Activated naive CD4-positive, alpha-beta T cell treated with anti-CD3 and anti-CD28 coated beads, Interleukin-2, amount 50 U/mL, for 24 hours (primary cell): ENCODE data around the gene DSCAM.

Experiments
- H3K27ac Mint-ChIP-seq: one replicate; pipeline ENCODE4 v1.8.0; 2021; ENCODE audit warnings: mild to moderate bottlenecking, mixed read lengths
- H3K27me3 Mint-ChIP-seq: one replicate; pipeline ENCODE4 v1.8.0; 2021; ENCODE audit warnings: mixed read lengths
- H3K36me3 Mint-ChIP-seq: one replicate; pipeline ENCODE4 v1.8.0; 2021; ENCODE audit warnings: mixed read lengths
- H3K4me1 Mint-ChIP-seq: one replicate; pipeline ENCODE4 v1.8.0; 2021; ENCODE audit warnings: mixed read lengths
- H3K4me3 Mint-ChIP-seq: one replicate; pipeline ENCODE4 v1.8.0; 2021; ENCODE audit warnings: mild to moderate bottlenecking, mixed read lengths
- H3K9me3 Mint-ChIP-seq: one replicate; pipeline ENCODE4 v1.8.0; 2021; ENCODE audit warnings: mixed read lengths

The DSCAM gene

GRCh38 chr21:40102682-40103081, 744.3 kb downstream of the DSCAM start:
- no peaks in the 10 kb centered on the region for H3K27me3 Mint-ChIP-seq
- no peaks in the 10 kb centered on the region for H3K36me3 Mint-ChIP-seq
- H3K4me3 Mint-ChIP-seq, result no peak overlapping the region

GRCh38 chr21:40099809-40100208, 747.1 kb downstream of the DSCAM start:
- Mint-ChIP-seq H3K36me3 (no peaks in the 10 kb centered on the region), H3K4me3 (no peak overlapping the region), H3K27me3 (no peaks in the 10 kb centered on the region), H3K4me1 (no peaks in the 10 kb centered on the region), H3K9me3 (peaks cover 9% of the 10 kb centered on the region), H3K27ac (no peak overlapping the region)

More at GRCh38 chr21:40102682-40103081, 744.3 kb downstream of the DSCAM start:
- Mint-ChIP-seq H3K27ac (no peak overlapping the region), H3K9me3 (no peaks in the 10 kb centered on the region), H3K4me1 (no peaks in the 10 kb centered on the region)

- H3K27me3 Mint-ChIP-seq, result peaks cover 3% of the 10 kb centered on the region
- H3K27ac Mint-ChIP-seq, result no peak overlapping the region
- H3K4me3 Mint-ChIP-seq, result no peak overlapping the region
- H3K9me3 Mint-ChIP-seq, result peaks cover 9% of the 10 kb centered on the region
- no peaks in the 10 kb centered on the region for H3K36me3 Mint-ChIP-seq
- no peaks in the 10 kb centered on the region for H3K4me1 Mint-ChIP-seq
Measured at GRCh38 chr21:40095477-40095876, 751.5 kb downstream of the DSCAM start.

GRCh38 chr21:40080385-40080784, 766.6 kb downstream of the DSCAM start:
- Mint-ChIP-seq H3K27ac (no peak overlapping the region), H3K4me1 (no peaks in the 10 kb centered on the region), H3K4me3 (no peak overlapping the region), H3K36me3 (no peaks in the 10 kb centered on the region), H3K27me3 (no peaks in the 10 kb centered on the region), H3K9me3 (no peaks in the 10 kb centered on the region)

DNA sequence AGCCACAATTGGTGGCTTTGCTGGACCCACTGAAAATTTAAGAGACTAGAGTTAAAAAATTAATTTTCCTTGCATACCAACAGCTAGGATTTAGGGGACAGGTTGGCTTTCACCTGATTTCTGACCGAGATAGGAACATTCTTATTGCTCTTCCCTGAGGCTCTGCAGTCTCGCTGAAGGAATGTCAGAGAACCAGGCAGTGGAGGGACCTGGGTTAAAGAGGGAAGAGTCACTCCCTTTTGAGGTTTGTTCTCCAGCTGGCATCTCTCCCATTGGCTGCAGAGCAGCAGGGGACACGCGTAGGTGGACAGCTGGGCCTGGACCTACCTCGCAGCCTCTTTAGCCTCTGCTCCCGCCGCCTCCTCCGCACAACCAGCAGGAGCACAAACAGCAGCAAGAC, 772.2 kb downstream of the DSCAM start:
- H3K9me3 Mint-ChIP-seq, result no peaks in the 10 kb centered on the region
- H3K36me3 Mint-ChIP-seq, result no peaks in the 10 kb centered on the region
- H3K27ac Mint-ChIP-seq, result no peak overlapping the region
- H3K4me1 Mint-ChIP-seq, result no peaks in the 10 kb centered on the region
- no peak overlapping the region for H3K4me3 Mint-ChIP-seq
- H3K27me3 Mint-ChIP-seq, result no peaks in the 10 kb centered on the region

DNA sequence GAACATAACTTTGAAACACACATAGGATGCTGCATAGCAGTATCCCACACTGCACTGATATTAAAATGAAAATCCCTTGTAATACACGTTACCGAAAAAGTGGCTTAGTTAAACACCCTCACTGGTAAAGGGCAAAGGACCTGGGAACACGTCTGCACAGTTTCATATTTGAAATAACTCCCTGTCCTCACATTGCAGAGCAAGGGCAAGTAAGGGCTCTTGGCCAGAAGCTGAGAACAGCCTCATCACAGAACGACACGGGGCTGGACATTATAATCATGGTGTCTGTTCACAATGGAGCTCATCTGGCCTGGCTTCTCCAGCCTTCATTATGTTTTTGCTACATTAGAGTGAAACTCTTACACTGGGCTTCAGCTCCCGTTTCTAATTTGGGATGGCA, 772.8 kb downstream of the DSCAM start:
- no peaks in the 10 kb centered on the region for H3K36me3 Mint-ChIP-seq
- H3K9me3 Mint-ChIP-seq, result no peaks in the 10 kb centered on the region
- no peaks in the 10 kb centered on the region for H3K27me3 Mint-ChIP-seq
- no peak overlapping the region for H3K4me3 Mint-ChIP-seq
- no peaks in the 10 kb centered on the region for H3K4me1 Mint-ChIP-seq
- H3K27ac Mint-ChIP-seq, result no peak overlapping the region

- Mint-ChIP-seq H3K36me3 (no peaks in the 10 kb centered on the region), H3K9me3 (no peaks in the 10 kb centered on the region), H3K4me1 (no peaks in the 10 kb centered on the region), H3K27ac (no peak overlapping the region), H3K4me3 (no peak overlapping the region), H3K27me3 (no peaks in the 10 kb centered on the region)
Measured at GRCh38 chr21:40073642-40074041, 773.3 kb downstream of the DSCAM start.

DNA sequence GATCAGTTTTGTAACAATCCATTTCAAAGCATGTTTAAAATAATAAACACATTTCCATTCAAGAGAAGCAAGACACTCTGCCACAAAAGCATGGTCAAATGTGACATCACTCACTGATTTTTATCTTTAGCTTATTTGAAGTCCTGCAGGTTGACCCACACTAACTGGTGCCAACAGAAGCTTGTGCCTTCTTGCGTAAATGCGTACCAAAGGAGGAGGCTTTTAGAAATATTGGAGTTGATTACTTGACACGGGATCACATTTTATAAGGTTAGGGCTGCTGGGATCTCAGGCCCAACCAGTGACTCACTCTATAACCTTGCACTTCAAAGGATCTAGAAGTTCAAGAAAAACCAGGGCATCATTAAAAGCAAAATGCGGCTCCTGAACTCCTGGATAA, 776.1 kb downstream of the DSCAM start:
- no peak overlapping the region for H3K4me3 Mint-ChIP-seq
- peaks cover 2% of the 10 kb centered on the region for H3K27me3 Mint-ChIP-seq
- H3K27ac Mint-ChIP-seq, result no peak overlapping the region
- H3K4me1 Mint-ChIP-seq, result no peaks in the 10 kb centered on the region
- H3K9me3 Mint-ChIP-seq, result no peaks in the 10 kb centered on the region
- H3K36me3 Mint-ChIP-seq, result no peaks in the 10 kb centered on the region

- H3K27me3 Mint-ChIP-seq, result peaks cover 2% of the 10 kb centered on the region
- no peaks in the 10 kb centered on the region for H3K36me3 Mint-ChIP-seq
- no peaks in the 10 kb centered on the region for H3K9me3 Mint-ChIP-seq
- no peak overlapping the region for H3K27ac Mint-ChIP-seq
- H3K4me1 Mint-ChIP-seq, result no peaks in the 10 kb centered on the region
- no peak overlapping the region for H3K4me3 Mint-ChIP-seq
Measured at GRCh38 chr21:40067751-40068150, 779.2 kb downstream of the DSCAM start.

- H3K9me3 Mint-ChIP-seq, result no peaks in the 10 kb centered on the region
- H3K36me3 Mint-ChIP-seq, result no peaks in the 10 kb centered on the region
- H3K27me3 Mint-ChIP-seq, result peaks cover 2% of the 10 kb centered on the region
- no peak overlapping the region for H3K4me3 Mint-ChIP-seq
- no peaks in the 10 kb centered on the region for H3K4me1 Mint-ChIP-seq
- H3K27ac Mint-ChIP-seq, result no peak overlapping the region
Measured at GRCh38 chr21:40066221-40066620, 780.7 kb downstream of the DSCAM start.

DNA sequence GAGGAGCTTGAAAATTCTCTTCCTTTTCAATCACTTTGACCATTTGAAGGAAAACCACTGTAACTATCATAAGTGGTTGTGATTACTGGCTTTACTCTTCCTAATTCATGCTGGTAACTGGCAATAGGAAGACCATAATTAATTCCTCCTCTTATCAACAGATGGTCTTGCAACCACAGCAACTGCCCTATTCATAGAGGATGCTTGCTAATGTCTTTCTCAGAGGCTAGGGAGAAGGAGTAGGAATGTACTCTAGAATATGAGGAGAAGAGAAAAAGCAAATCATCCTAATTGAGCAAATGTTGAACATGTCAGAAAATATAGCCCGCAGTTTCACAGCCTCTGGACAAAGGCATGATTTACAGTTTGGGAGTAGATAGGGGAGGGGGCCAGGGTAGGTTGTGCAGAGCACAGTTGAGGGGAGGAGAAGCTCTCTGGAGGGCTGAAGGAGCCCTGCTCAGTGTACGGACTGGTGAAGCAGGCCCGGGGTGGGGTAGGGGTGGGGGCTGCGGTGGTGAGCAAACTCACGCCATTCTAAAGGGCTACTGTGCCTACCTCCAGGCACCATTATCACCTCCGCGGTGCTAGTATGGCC, 786.8 kb downstream of the DSCAM start:
- H3K4me1 Mint-ChIP-seq, result no peaks in the 10 kb centered on the region
- H3K4me3 Mint-ChIP-seq, result no peak overlapping the region
- no peaks in the 10 kb centered on the region for H3K36me3 Mint-ChIP-seq
- H3K9me3 Mint-ChIP-seq, result no peaks in the 10 kb centered on the region
- no peak overlapping the region for H3K27ac Mint-ChIP-seq
- H3K27me3 Mint-ChIP-seq, result no peaks in the 10 kb centered on the region

GRCh38 chr21:40057331-40057730, 789.6 kb downstream of the DSCAM start:
- Mint-ChIP-seq H3K4me3 (no peak overlapping the region), H3K4me1 (no peaks in the 10 kb centered on the region), H3K27ac (no peak overlapping the region), H3K36me3 (no peaks in the 10 kb centered on the region), H3K9me3 (no peaks in the 10 kb centered on the region), H3K27me3 (peaks cover 2% of the 10 kb centered on the region)

- no peaks in the 10 kb centered on the region for H3K9me3 Mint-ChIP-seq
Measured at GRCh38 chr21:40056031-40056430, 790.9 kb downstream of the DSCAM start.

DNA sequence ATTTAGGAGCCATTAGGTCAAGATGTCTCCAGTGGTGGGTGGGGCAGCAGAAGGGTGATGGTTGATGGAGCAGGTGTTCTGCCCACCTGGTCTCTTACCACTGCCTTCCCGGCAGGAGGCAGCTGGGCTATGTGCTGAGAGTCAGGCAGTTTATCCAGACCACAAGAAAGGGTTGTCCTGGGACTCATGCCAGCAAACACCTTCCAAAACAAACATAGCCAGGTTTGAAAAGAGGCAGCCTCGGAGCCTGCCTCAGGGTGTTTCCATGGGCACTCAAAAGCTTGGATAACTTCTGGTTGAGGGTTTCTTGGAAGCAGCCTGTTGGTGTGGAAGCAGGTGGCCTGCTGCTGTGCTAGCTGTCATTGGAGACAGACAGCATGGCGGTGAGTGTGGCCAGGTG, 792.6 kb downstream of the DSCAM start:
- Mint-ChIP-seq H3K36me3 (no peaks in the 10 kb centered on the region), H3K27me3 (peaks cover 2% of the 10 kb centered on the region), H3K4me3 (no peak overlapping the region), H3K4me1 (no peaks in the 10 kb centered on the region), H3K9me3 (no peaks in the 10 kb centered on the region), H3K27ac (no peak overlapping the region)

More at GRCh38 chr21:40056031-40056430, 790.9 kb downstream of the DSCAM start:
- H3K27me3 Mint-ChIP-seq, result peaks cover 2% of the 10 kb centered on the region
- no peaks in the 10 kb centered on the region for H3K4me1 Mint-ChIP-seq
- no peak overlapping the region for H3K4me3 Mint-ChIP-seq
- no peaks in the 10 kb centered on the region for H3K36me3 Mint-ChIP-seq
- H3K27ac Mint-ChIP-seq, result no peak overlapping the region

DNA sequence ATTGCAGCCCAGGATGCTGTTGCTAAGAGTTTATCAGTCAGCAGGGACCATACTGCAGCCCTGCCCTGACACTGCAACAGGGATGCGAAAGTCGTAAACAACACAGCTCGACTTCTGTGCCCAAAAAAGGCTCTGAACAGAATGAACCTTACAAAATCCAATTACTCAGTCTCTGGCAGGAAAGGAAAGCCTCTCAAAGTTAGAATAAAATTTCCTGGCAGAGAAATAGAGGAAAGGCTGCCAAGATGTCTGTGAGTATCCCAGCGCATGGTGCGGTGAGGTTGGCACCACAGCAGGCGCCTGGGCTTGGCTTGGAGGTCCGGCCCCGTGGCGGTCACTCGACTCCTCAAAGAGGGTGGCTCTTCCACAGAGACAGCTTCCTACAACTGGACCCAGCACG, 794.0 kb downstream of the DSCAM start:
- H3K27me3 Mint-ChIP-seq, result peaks cover 2% of the 10 kb centered on the region
- no peaks in the 10 kb centered on the region for H3K9me3 Mint-ChIP-seq
- no peaks in the 10 kb centered on the region for H3K36me3 Mint-ChIP-seq
- H3K27ac Mint-ChIP-seq, result no peak overlapping the region
- no peak overlapping the region for H3K4me3 Mint-ChIP-seq
- no peaks in the 10 kb centered on the region for H3K4me1 Mint-ChIP-seq

DNA sequence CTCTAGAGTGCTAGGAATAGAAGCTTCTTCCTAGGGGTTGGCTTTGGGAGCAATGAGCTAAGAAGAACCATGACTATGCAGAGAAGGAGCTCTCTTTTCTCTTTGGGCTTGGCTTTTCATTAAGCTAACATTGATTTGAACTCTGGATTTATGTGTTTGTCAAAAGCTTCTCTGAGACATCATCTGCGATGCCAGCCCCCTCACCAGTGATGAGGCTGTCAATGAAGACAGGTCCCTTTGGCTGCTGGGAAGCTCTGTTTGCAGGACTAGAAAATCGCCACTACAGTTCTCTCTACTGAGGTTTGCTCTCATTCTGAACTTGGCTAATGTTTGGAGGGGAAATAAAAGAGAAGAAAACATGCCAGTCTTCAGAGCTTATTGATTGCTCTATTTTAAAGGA, 794.7 kb downstream of the DSCAM start:
- no peaks in the 10 kb centered on the region for H3K9me3 Mint-ChIP-seq
- no peaks in the 10 kb centered on the region for H3K36me3 Mint-ChIP-seq
- H3K27me3 Mint-ChIP-seq, result peaks cover 2% of the 10 kb centered on the region
- H3K4me1 Mint-ChIP-seq, result no peaks in the 10 kb centered on the region
- H3K27ac Mint-ChIP-seq, result no peak overlapping the region
- no peak overlapping the region for H3K4me3 Mint-ChIP-seq

- Mint-ChIP-seq H3K36me3 (no peaks in the 10 kb centered on the region), H3K27ac (no peak overlapping the region), H3K4me3 (no peak overlapping the region), H3K27me3 (peaks cover 2% of the 10 kb centered on the region), H3K9me3 (no peaks in the 10 kb centered on the region), H3K4me1 (no peaks in the 10 kb centered on the region)
Measured at GRCh38 chr21:40051801-40052200, 795.2 kb downstream of the DSCAM start.
